SJSA1 (cell line): ENCODE results near the gene FNDC3B. TPM values are rescaled to one million over a fixed set of nuclear protein-coding genes. Genes with fewer than 3 reads are reported as not detected.
A peak's percentile ranks its signal among the peaks of the same experiment; 100 is the strongest.

Source experiments
- DNase-seq, 2 experiments: peaks; one replicate each; pipeline ENCODE4 v3.0.0-alpha.2; 2015 to 2020; ENCODE audit warnings: low spot score in 2 of 2, low read depth in 1 of 2
- H3K27ac ChIP-seq: fragments of 250-450 bp; sonication (Bioruptor Pico); 2 replicates; pipeline ENCODE4 v1.5.1; 2020; ENCODE audit warnings: mild to moderate bottlenecking, moderate library complexity
- H3K27me3 ChIP-seq: fragments of 250-450 bp; sonication (Bioruptor Pico); replicated peaks from 2 replicates; pipeline ENCODE4 v1.5.1; 2020; ENCODE audit warnings: mild to moderate bottlenecking, moderate library complexity
- H3K36me3 ChIP-seq: fragments of 250-450 bp; sonication (Bioruptor Pico); 2 replicates; pipeline ENCODE4 v1.5.1; 2020; ENCODE audit warnings: mild to moderate bottlenecking
- H3K4me1 ChIP-seq: fragments of 250-450 bp; sonication (Bioruptor Pico); replicated peaks from 2 replicates; pipeline ENCODE4 v1.6.1; 2021; ENCODE audit warnings: mild to moderate bottlenecking
- H3K4me3 ChIP-seq: fragments of 250-450 bp; sonication (Bioruptor Pico); 2 replicates; pipeline ENCODE4 v1.5.1; 2020; ENCODE audit warnings: mild to moderate bottlenecking
- H3K9me3 ChIP-seq: fragments of 250-450 bp; sonication (Bioruptor Pico); replicated peaks from 2 replicates; pipeline ENCODE4 v1.5.1; 2020; ENCODE audit warnings: mild to moderate bottlenecking
- total RNA-seq: library from RNA; depleted of rRNA; stranded (reverse); fragments of >200 nt; shearing (Covaris generic); gene quantifications from 2 replicates; pipeline ENCODE4 v1.2.3, GENCODE V29; 2014

FNDC3B gene
- total RNA-seq, 1 experiment from 2014 or later: 73.4 TPM

DNA sequence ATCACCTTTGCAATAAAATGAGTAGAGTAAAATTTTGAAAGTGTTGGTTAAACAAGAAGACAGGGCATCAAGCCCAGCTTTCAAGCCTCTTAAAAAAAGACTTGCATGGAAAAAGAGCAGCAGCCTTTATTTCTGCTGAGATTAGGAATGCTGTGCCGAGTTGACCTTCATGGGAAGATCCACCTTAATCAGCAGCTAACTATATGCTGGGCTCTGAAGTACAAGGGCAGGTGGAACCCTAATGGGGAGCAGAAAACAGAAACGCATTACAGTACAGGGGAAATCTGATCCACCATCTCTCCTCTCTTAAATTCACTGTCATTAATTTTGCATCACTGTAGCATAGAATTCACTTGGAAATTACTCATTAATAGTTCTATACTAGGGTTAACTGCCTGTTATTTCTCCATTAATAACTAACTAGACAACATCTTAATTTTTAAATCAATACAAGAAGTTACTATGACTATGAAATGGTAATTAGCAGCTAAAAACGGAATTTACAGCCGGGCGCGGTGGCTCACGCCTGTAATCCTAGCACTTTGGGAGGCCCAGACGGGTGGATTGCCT, 275.3 kb downstream of the FNDC3B start:
- Histone ChIP-seq H3K36me3 (peaks cover 78% of the 10 kb centered on the region), H3K4me3 (no peak overlapping the region), H3K27ac (no peak overlapping the region), H3K27me3 (no peaks in the 10 kb centered on the region), H3K9me3 (no peaks in the 10 kb centered on the region), H3K4me1 (peaks cover 38% of the 10 kb centered on the region)
- DNase-seq: no peak

DNA sequence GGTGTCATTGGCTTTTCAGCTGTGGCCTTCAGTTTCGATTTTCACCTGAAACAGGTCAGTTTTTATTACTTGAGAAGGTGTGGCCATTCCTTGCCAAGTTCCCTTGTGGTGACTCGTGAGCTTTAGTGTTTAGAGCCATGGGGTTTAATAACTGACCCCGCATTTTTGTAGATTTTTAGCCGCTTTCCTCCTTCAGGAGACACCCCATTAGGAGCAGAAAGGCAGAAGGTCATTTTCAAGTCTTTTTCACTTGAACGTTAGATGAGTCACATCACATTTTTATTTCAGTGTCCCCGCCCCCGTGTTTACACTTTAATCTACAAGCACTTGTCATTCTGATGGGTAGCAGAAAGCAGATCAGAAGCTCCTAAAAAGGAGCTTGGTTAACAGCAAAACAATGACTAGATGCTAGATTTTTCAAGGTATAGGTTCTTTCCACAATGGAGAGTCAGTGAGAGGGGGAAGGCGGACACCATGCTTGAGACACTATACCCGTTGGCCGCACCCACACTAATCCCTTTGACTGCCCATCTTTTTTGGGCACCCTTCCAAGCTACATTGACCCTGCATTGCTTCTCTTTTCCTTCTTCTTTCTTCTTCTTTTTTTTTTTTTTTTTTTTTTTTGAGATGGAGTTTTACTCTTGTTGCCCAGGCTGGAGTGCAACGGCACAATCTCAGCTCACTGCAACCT, 276.2 kb downstream of the FNDC3B start:
- H3K36me3 ChIP-seq: peaks cover 78% of the 10 kb centered on the region
- H3K4me3 ChIP-seq: no peak overlapping the region
- no peaks in the 10 kb centered on the region for H3K9me3 ChIP-seq
- H3K4me1 ChIP-seq: peaks cover 43% of the 10 kb centered on the region
- 0 out of 2 replicates have a peak overlapping the region, but pooled peaks have one; percentile 39 for H3K27ac ChIP-seq
- DNase-seq: peak in 1 of 2 experiments; percentile 55
- no peaks in the 10 kb centered on the region for H3K27me3 ChIP-seq

GRCh38 chr3:172316758-172317157, 277.4 kb downstream of the FNDC3B start:
- DNase-seq: no peak
- no peaks in the 10 kb centered on the region for H3K9me3 ChIP-seq
- no peak overlapping the region for H3K4me3 ChIP-seq
- H3K36me3 ChIP-seq: peaks cover 70% of the 10 kb centered on the region
- peaks cover 52% of the 10 kb centered on the region for H3K4me1 ChIP-seq
- H3K27me3 ChIP-seq: no peaks in the 10 kb centered on the region
- no peak overlapping the region for H3K27ac ChIP-seq

- peak overlapping the region; percentile 92 for H3K27ac ChIP-seq
- H3K4me1 ChIP-seq: peaks cover 52% of the 10 kb centered on the region
- DNase-seq: no peak
- no peak overlapping the region for H3K4me3 ChIP-seq
- H3K27me3 ChIP-seq: no peaks in the 10 kb centered on the region
- peaks cover 71% of the 10 kb centered on the region for H3K36me3 ChIP-seq
- no peaks in the 10 kb centered on the region for H3K9me3 ChIP-seq
Measured at GRCh38 chr3:172317481-172317880, 278.1 kb downstream of the FNDC3B start.

GRCh38 chr3:172317984-172318383, 278.6 kb downstream of the FNDC3B start:
- Histone ChIP-seq H3K4me1 (peaks cover 52% of the 10 kb centered on the region), H3K9me3 (no peaks in the 10 kb centered on the region), H3K4me3 (no peak overlapping the region), H3K27me3 (no peaks in the 10 kb centered on the region), H3K36me3 (peaks cover 69% of the 10 kb centered on the region), H3K27ac (peak overlapping the region; percentile 92)
- DNase-seq: peak; percentile 46 to 75

DNA sequence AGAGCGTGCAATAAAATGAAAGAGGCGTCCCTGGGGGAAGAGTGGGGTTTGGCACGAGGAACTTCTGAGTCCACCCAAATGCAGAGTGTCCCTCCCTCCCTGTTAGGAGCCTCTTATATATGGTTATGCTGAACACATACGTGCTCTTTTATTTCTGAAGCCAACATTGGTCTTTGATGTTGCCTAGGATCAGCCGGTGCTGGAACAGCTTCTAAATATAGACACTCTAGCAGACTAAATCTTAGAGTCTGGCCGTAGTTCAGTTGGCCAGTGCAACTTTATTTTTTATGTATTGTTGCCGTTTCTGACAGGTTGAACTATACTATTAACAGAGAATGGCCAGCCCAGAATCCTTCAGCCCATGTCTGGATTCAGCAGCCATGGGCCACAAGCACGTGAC, 280.2 kb downstream of the FNDC3B start:
- Histone ChIP-seq H3K4me3 (no peak overlapping the region), H3K27me3 (no peaks in the 10 kb centered on the region), H3K9me3 (no peaks in the 10 kb centered on the region), H3K4me1 (peaks cover 52% of the 10 kb centered on the region), H3K36me3 (peaks cover 70% of the 10 kb centered on the region), H3K27ac (no peak overlapping the region)
- DNase-seq: no peak

DNA sequence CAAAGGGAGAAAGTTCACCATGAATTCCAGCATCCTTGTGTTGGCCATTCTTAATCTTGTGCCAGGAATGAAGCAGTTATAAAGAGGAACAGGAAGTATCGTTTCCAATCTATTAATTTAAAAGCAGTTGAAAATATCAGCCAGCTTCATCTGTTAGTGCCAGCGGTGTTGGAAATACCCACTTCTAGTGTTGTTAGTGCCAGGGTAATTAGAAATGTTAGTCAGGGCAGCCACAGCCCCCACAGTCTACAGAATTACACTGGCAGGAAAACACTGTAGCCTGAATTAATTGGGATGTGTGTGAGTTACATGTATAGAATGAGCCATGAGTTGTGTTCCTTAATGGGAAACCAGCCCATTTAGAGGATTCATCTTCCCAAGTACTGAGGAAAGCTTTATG, 281.1 kb downstream of the FNDC3B start:
- peaks cover 45% of the 10 kb centered on the region for H3K4me1 ChIP-seq
- H3K36me3 ChIP-seq: peaks cover 74% of the 10 kb centered on the region
- no peak for DNase-seq
- no peak overlapping the region for H3K4me3 ChIP-seq
- no peaks in the 10 kb centered on the region for H3K27me3 ChIP-seq
- no peak overlapping the region for H3K27ac ChIP-seq
- no peaks in the 10 kb centered on the region for H3K9me3 ChIP-seq

GRCh38 chr3:172321035-172321434, 281.7 kb downstream of the FNDC3B start:
- peak in 1 of 2 experiments; percentile 42 for DNase-seq
- Histone ChIP-seq H3K27me3 (no peaks in the 10 kb centered on the region), H3K4me3 (no peak overlapping the region), H3K27ac (peak overlapping the region; percentile 36; the same call in 1 of the 2 replicates), H3K9me3 (no peaks in the 10 kb centered on the region), H3K4me1 (peaks cover 39% of the 10 kb centered on the region), H3K36me3 (peaks cover 79% of the 10 kb centered on the region)

- H3K27me3 ChIP-seq: no peaks in the 10 kb centered on the region
- no peak overlapping the region for H3K4me3 ChIP-seq
- peaks cover 76% of the 10 kb centered on the region for H3K36me3 ChIP-seq
- H3K4me1 ChIP-seq: peaks cover 13% of the 10 kb centered on the region
- H3K27ac ChIP-seq: no peak overlapping the region
- H3K9me3 ChIP-seq: no peaks in the 10 kb centered on the region
- no peak for DNase-seq
Measured at GRCh38 chr3:172323894-172324610, 284.7 kb downstream of the FNDC3B start.

DNA sequence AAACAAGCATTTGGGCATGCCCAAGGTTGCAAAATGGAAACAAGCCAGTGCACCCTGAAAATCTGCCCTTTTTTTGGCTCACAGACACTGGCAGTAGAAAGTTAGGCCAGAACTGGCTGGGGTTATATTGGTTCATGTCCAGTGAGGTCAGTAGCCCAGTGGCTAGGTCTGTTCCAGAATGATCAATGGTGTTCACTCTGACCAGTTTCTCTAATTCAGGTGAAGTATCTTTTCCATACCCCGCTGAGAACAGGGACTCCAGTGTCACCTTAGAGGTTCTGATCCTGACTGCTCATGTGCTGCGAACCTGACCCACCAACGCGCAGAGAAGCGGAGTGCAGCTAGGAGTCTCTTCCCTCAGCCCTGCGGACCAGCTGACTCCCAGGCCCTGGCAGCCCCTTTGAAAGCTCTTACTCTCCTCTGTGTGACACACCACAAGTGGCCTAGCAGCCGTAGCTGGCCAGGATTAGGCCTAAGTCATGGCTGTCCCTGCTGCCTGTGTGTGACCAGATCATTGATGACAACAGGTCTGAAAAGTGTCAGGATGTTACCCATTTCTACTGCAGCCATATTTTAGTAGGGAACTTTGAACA, 285.3 kb downstream of the FNDC3B start:
- no peak overlapping the region for H3K4me3 ChIP-seq
- H3K36me3 ChIP-seq: peaks cover 76% of the 10 kb centered on the region
- no peak for DNase-seq
- H3K4me1 ChIP-seq: peaks cover 13% of the 10 kb centered on the region
- no peak overlapping the region for H3K27ac ChIP-seq
- no peaks in the 10 kb centered on the region for H3K27me3 ChIP-seq
- H3K9me3 ChIP-seq: no peaks in the 10 kb centered on the region

GRCh38 chr3:172325461-172325860, 286.1 kb downstream of the FNDC3B start:
- Histone ChIP-seq H3K4me3 (no peak overlapping the region), H3K27me3 (no peaks in the 10 kb centered on the region), H3K36me3 (peaks cover 75% of the 10 kb centered on the region), H3K27ac (no peak overlapping the region), H3K9me3 (no peaks in the 10 kb centered on the region), H3K4me1 (peaks cover 9% of the 10 kb centered on the region)
- DNase-seq: no peak

DNA sequence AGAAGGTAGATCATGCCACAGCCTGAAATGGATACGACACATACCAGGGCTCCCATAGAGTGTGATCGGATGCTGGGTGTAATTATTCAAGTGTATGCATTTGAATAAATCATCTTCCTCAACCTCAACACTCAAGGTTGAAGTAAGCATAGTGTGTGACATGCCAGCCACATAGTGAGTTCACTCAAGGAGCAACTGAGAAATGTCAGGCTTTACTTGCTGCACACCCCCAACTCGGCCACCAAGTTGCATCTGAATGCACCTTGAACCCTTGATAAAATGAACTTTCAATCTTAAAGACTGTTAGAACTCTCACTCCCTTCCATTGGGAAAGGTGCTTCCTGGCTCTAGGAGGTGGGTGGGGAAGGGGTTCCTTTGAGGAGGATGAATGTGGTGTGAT, 287.6 kb downstream of the FNDC3B start:
- no peak for DNase-seq
- Histone ChIP-seq H3K4me3 (no peak overlapping the region), H3K9me3 (no peaks in the 10 kb centered on the region), H3K4me1 (no peaks in the 10 kb centered on the region), H3K36me3 (peaks cover 86% of the 10 kb centered on the region), H3K27ac (no peak overlapping the region), H3K27me3 (no peaks in the 10 kb centered on the region)

GRCh38 chr3:172328282-172328681, 288.9 kb downstream of the FNDC3B start:
- Histone ChIP-seq H3K4me1 (no peaks in the 10 kb centered on the region; the same call in 1 of the 2 replicates), H3K4me3 (no peak overlapping the region), H3K9me3 (no peaks in the 10 kb centered on the region), H3K27me3 (no peaks in the 10 kb centered on the region), H3K27ac (no peak overlapping the region), H3K36me3 (peaks cover 88% of the 10 kb centered on the region)
- no peak for DNase-seq

- no peak for DNase-seq
- H3K27me3 ChIP-seq: no peaks in the 10 kb centered on the region
- H3K4me1 ChIP-seq: no peaks in the 10 kb centered on the region; the same call in 1 of the 2 replicates
- no peak overlapping the region for H3K4me3 ChIP-seq
- peaks cover 88% of the 10 kb centered on the region for H3K36me3 ChIP-seq
- H3K9me3 ChIP-seq: no peaks in the 10 kb centered on the region
- H3K27ac ChIP-seq: no peak overlapping the region
Measured at GRCh38 chr3:172329070-172329469, 289.7 kb downstream of the FNDC3B start.
